ENCODE measurements around the gene PAK2.
"Not testable (repeated sequence)": the region's sequence is repeated elsewhere in the genome, so short reads cannot be mapped to it uniquely, and the experiment has no call there.

The PAK2 gene

GRCh38 chr3:196867507-196868296 lies 128.0 kb downstream of the PAK2 start, which contains the start of gene SENP5:
Gene SENP5, plus strand, starts transcription at chr3:196867920. Its CDS starts 17,262 bp downstream, at chr3:196885182.
- H3K27me3 ChIP-seq: no peaks in the 10 kb centered on the region
- peak within 1 kb of the TSS; percentile 100 for H3K4me3 ChIP-seq
- H4K20me1 ChIP-seq: peaks cover 50% of the 10 kb centered on the region
- H3K9ac ChIP-seq: peak within 1 kb of the TSS; percentile 97
- no peak for TF ChIP-seq Cebpa-rat (IDR thresholded peaks at IDR 0.05)
- peak within 1 kb of the TSS; percentile 96 for H3K4me2 ChIP-seq
- peak within 1 kb of the TSS; percentile 93 for H3K27ac ChIP-seq
- H3K4me1 ChIP-seq: peaks cover 33% of the 10 kb centered on the region
- H3K36me3 ChIP-seq: peaks cover 24% of the 10 kb centered on the region
- H3K9me3 ChIP-seq: peaks cover 14% of the 10 kb centered on the region

- Histone ChIP-seq H3K4me2 (peak overlapping the region; percentile 96), H3K4me3 (peak overlapping the region; percentile 100), H3K4me1 (peaks cover 35% of the 10 kb centered on the region), H3K27me3 (no peaks in the 10 kb centered on the region), H3K36me3 (peaks cover 26% of the 10 kb centered on the region), H3K9ac (peak overlapping the region; percentile 97), H3K9me3 (peaks cover 9% of the 10 kb centered on the region), H4K20me1 (peaks cover 56% of the 10 kb centered on the region), H3K27ac (peak overlapping the region; percentile 93)
- no peak for TF ChIP-seq Cebpa-rat (IDR thresholded peaks at IDR 0.05)
These were observed 128.6 kb downstream of the PAK2 start for GRCh38 chr3:196868297-196868661.

GRCh38 chr3:196872316-196872715 lies 132.7 kb downstream of the PAK2 start:
- Histone ChIP-seq H3K27me3 (no peaks in the 10 kb centered on the region), H3K27ac (no peak overlapping the region), H3K36me3 (peaks cover 26% of the 10 kb centered on the region), H3K4me1 (peaks cover 28% of the 10 kb centered on the region), H4K20me1 (peaks cover 96% of the 10 kb centered on the region), H3K9ac (no peak overlapping the region), H3K4me3 (no peak overlapping the region), H3K4me2 (peak overlapping the region; percentile 37), H3K9me3 (no peaks in the 10 kb centered on the region)
- no peak for TF ChIP-seq Cebpa-rat (IDR thresholded peaks at IDR 0.05)

GRCh38 chr3:196874511-196875094 lies 134.9 kb downstream of the PAK2 start:
- H4K20me1 ChIP-seq: peaks cover 100% of the 10 kb centered on the region
- not testable (repeated sequence) for H3K4me3 ChIP-seq, H3K9me3 ChIP-seq, H3K9ac ChIP-seq, H3K4me2 ChIP-seq, H3K27me3 ChIP-seq, H3K27ac ChIP-seq
- H3K4me1 ChIP-seq: peaks cover 24% of the 10 kb centered on the region
- H3K36me3 ChIP-seq: peaks cover 36% of the 10 kb centered on the region

GRCh38 chr3:196875258-196875657 lies 135.6 kb downstream of the PAK2 start:
- H3K9me3 ChIP-seq: no peaks in the 10 kb centered on the region
- H3K4me2 ChIP-seq: no peak overlapping the region
- H3K36me3 ChIP-seq: peaks cover 34% of the 10 kb centered on the region
- peaks cover 24% of the 10 kb centered on the region for H3K4me1 ChIP-seq
- no peak overlapping the region for H3K4me3 ChIP-seq
- no peak overlapping the region for H3K9ac ChIP-seq
- no peaks in the 10 kb centered on the region for H3K27me3 ChIP-seq
- TF ChIP-seq Cebpa-rat (IDR thresholded peaks at IDR 0.05): no peak
- no peak overlapping the region for H3K27ac ChIP-seq
- H4K20me1 ChIP-seq: peaks cover 100% of the 10 kb centered on the region
